Measurements from ENCODE around the gene IDH3G.

Gene IDH3G

DNA sequence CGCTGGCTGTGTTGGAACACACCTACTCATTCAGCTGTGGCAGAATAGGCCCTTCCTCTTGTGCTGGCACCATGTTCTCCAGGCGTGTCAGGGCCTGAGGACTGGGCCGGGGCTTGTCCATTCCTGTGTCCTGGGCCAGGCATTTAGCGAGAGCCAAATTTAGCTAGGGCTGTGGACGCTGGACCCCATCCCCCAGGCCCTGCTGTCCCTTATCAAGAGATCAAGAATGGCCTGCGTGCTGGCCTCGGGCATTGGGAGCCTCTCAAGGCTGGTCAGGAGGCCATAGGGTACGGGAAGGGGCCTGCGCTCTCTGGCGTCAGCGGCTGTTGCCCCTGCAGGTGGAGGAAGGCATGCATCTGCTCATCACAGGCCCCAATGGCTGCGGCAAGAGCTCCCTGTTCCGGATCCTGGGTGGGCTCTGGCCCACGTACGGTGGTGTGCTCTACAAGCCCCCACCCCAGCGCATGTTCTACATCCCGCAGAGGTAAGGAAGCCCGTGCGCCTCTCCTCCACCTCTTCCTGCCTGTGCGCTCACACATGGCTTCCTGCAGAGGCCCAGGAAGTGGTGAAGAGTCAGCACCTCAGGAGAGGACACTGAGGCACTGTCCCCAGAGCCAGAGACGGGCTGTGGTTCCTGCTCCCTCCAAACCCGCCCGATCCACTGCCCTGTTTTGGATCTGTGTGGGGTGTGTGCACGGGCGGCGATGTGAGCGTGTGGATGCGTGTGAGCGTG, 54.3 kb downstream of the IDH3G start:
- no peaks in the 10 kb centered on the region for H3K27me3 ChIP-seq (ENCODE audit: insufficient read depth, low read length)
- no peak overlapping the region for H3K27ac ChIP-seq (ENCODE audit: low read length)
- no peaks in the 10 kb centered on the region for H3K36me3 ChIP-seq (ENCODE audit: insufficient read depth, low read depth, low read length)
- H3K9ac ChIP-seq (ENCODE audit: low read depth, low read length) = no peak overlapping the region
- H3K9me3 ChIP-seq (ENCODE audit: insufficient read depth, low read depth, low read length) = no peaks in the 10 kb centered on the region
- no peak overlapping the region for H3K4me3 ChIP-seq (ENCODE audit: low read length)
- no peaks in the 10 kb centered on the region for H3K4me1 ChIP-seq (ENCODE audit: insufficient read depth, low read length)

DNA sequence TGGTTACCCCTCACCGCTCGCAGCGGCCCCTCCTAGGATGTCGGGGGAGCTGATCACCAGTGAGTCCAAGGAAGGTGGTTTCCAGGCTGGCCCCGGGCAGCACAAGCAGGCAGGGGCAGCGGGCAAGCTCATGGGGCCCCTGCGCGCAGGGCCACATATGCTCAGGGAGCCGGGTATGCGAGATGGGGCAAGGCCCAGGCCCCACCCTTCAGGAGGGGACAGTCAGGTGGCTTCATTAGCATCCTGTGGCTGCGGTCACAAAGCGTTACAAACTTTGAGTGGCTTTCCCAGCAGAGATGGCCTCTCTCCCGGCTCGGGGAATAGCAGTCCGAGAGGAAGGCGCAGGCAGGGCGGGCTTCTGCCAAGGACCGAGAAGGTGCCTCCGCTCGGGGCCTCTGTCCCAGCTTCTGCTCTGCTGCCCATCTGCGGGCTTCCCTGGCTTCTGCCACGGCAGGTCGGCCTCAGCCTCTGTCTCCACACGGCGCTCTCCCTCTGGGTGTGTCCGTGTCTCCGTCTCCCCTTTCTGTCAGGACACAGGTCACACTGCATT, 56.0 kb downstream of the IDH3G start:
- Histone ChIP-seq H3K36me3 (ENCODE audit: insufficient read depth, low read depth, low read length) (no peaks in the 10 kb centered on the region), H3K9me3 (ENCODE audit: insufficient read depth, low read depth, low read length) (no peaks in the 10 kb centered on the region), H3K4me1 (ENCODE audit: insufficient read depth, low read length) (no peaks in the 10 kb centered on the region), H3K4me3 (ENCODE audit: low read length) (no peak overlapping the region), H3K9ac (ENCODE audit: low read depth, low read length) (no peak overlapping the region), H3K27me3 (ENCODE audit: insufficient read depth, low read length) (no peaks in the 10 kb centered on the region), H3K27ac (ENCODE audit: low read length) (no peak overlapping the region)

DNA sequence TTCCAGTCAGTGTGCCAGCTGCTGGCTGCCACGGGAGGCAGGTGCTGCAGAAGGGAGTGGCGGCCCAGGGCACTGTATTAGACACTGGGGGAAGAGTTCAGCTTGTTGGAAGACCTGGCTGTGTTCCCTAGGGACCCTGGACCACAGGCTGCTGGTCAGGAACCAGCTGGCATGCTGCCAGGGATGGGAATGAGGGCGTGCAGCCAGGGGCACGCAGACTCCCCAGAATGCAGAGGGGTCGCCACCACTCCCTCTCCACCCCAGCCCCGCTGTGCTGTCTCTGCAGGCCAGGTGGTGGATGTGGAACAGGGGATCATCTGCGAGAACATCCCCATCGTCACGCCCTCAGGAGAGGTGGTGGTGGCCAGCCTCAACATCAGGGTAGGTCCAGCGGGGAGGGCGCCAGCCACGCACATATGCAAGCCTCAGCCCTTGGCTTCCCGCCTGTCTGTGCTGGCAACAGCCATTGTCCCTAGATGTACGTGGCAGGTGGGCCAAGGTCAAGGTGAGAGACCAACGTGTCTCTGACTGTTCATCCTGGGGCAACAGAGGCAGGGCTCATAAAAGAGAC, 57.2 kb downstream of the IDH3G start:
- Histone ChIP-seq H3K9me3 (ENCODE audit: insufficient read depth, low read depth, low read length) (no peaks in the 10 kb centered on the region), H3K9ac (ENCODE audit: low read depth, low read length) (no peak overlapping the region), H3K27me3 (ENCODE audit: insufficient read depth, low read length) (no peaks in the 10 kb centered on the region), H3K4me3 (ENCODE audit: low read length) (no peak overlapping the region), H3K4me1 (ENCODE audit: insufficient read depth, low read length) (no peaks in the 10 kb centered on the region), H3K27ac (ENCODE audit: low read length) (no peak overlapping the region), H3K36me3 (ENCODE audit: insufficient read depth, low read depth, low read length) (no peaks in the 10 kb centered on the region)

DNA sequence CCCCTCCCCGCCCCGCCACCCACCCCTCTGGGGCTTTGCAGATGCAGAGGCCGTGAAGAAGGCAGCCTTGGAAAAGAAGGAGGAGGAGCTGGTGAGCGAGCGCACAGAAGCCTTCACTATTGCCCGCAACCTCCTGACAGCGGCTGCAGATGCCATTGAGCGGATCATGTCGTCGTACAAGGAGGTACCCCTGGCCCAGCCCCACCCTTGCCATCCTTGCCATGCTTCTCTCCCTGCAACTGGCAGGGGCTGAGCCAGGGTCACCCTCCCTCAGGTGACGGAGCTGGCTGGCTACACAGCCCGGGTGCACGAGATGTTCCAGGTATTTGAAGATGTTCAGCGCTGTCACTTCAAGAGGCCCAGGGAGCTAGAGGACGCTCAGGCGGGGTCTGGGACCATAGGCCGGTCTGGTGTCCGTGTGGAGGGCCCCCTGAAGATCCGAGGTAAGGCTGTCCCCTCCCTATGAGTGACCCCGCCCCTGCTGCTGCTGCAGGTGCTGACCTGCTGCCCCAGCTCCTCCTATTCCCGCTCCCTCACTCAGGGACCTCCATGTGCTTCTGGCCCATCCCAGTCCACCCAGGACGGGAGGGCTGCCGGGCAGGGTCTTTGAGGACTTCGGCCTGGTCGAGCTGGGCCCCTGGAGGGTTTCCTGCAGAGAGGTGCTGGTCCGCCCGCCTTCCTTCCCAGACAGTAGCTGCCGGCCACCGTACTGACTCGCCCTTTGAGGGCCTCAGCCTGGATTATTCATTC, 57.9 kb downstream of the IDH3G start:
- Histone ChIP-seq H3K9me3 (ENCODE audit: insufficient read depth, low read depth, low read length) (no peaks in the 10 kb centered on the region), H3K27me3 (ENCODE audit: insufficient read depth, low read length) (no peaks in the 10 kb centered on the region), H3K27ac (ENCODE audit: low read length) (no peak overlapping the region), H3K9ac (ENCODE audit: low read depth, low read length) (no peak overlapping the region), H3K4me3 (ENCODE audit: low read length) (no peak overlapping the region), H3K36me3 (ENCODE audit: insufficient read depth, low read depth, low read length) (no peaks in the 10 kb centered on the region), H3K4me1 (ENCODE audit: insufficient read depth, low read length) (no peaks in the 10 kb centered on the region)

Measured in iPS-20b (cell line).